Ishikawa (cell line): Measurements from ENCODE around the gene CACHD1.

Experiments
- CEBPB ChIP-seq: IDR thresholded peaks from 2 replicates; pipeline ENCODE4 v1.6.1; 2012
- CREB1 ChIP-seq: IDR thresholded peaks from 2 replicates; pipeline ENCODE4 v1.6.1; 2012; ENCODE audit warnings: low read depth
- EGR1 ChIP-seq: IDR thresholded peaks from 2 replicates; pipeline ENCODE4 v1.6.1; 2012
- EP300 ChIP-seq: IDR thresholded peaks from 2 replicates; pipeline ENCODE4 v1.6.1; 2012; ENCODE audit warnings: borderline replicate concordance
- FOXM1 ChIP-seq: IDR thresholded peaks from 2 replicates; pipeline ENCODE4 v1.6.1; 2012; ENCODE audit warnings: low read depth, borderline replicate concordance
- NFIC ChIP-seq: IDR thresholded peaks from 2 replicates; pipeline ENCODE4 v1.6.1; 2012
- RAD21 ChIP-seq: IDR thresholded peaks from 2 replicates; pipeline ENCODE4 v1.6.1; 2012; ENCODE audit warnings: low read depth
- REST ChIP-seq: IDR thresholded peaks from 2 replicates; pipeline ENCODE4 v1.6.1; 2012; ENCODE audit warnings: low read depth, mild to moderate bottlenecking
- TAF1 ChIP-seq: IDR thresholded peaks from 2 replicates; pipeline ENCODE4 v1.6.1; 2012; ENCODE audit warnings: low read depth, mild to moderate bottlenecking
- TCF12 ChIP-seq: IDR thresholded peaks from 2 replicates; pipeline ENCODE4 v1.6.1; 2012; ENCODE audit warnings: low read depth
- TEAD4 ChIP-seq: IDR thresholded peaks from 2 replicates; pipeline ENCODE4 v1.6.1; 2012
- USF1 ChIP-seq: IDR thresholded peaks from 2 replicates; pipeline ENCODE4 v1.6.1; 2012
- YY1 ChIP-seq: IDR thresholded peaks from 2 replicates; pipeline ENCODE4 v1.6.1; 2012; ENCODE audit warnings: low read depth
- ZBTB7A ChIP-seq: IDR thresholded peaks from 2 replicates; pipeline ENCODE4 v1.6.1; 2012; ENCODE audit warnings: low read depth
- TF ChIP-seq, protein P1 (sequence below): IDR thresholded peaks from 2 replicates; pipeline ENCODE4 v1.6.1; 2012

Gene CACHD1

DNA sequence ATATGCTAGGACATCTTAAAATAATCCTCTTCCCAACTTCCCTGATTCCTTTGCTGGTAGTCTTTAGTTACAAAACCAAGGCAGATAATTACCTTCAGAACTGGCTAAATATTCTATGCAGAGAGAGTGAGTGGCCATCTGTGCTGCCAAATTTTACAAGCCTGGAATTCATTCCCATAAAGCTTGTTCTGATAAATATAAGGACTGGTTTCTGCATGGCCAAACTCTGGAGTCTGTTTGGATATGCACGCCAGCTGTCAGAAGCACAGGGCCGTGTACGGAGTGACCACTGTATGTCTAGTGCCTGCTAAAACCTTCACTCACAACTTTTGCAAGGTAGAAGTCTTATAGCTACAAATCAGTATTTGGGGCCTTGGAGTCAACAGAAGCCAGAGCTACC lies 208.4 kb downstream of the CACHD1 start:
- TF ChIP-seq CREB1 (no peak), USF1 (no peak), EP300 (no peak), ZBTB7A (no peak)

DNA sequence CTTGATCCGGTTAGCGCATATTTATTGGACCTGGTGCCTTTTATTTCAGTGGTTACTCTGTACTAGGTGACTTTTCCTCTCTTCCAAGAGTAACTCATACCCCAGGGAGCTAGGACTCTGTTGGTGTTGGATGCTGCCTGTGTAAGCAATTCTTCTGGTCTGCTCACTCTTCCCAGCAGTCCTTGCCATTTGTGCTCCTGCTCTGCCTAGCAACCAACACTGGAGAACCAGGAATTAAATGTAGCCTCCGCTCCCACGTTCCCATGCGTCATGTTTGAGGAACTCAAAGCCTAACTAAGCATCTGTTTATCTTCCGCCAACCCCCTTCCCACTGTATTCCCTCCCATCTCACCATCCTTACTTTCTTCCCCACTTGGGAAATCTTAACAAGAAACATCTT lies 209.2 kb downstream of the CACHD1 start:
- TF ChIP-seq, protein P1, sequence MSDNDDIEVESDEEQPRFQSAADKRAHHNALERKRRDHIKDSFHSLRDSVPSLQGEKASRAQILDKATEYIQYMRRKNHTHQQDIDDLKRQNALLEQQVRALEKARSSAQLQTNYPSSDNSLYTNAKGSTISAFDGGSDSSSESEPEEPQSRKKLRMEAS, result no peak
- TF ChIP-seq EGR1, result no peak
- TF ChIP-seq ZBTB7A, result no peak
- no peak for TF ChIP-seq CREB1
- no peak for TF ChIP-seq EP300
- no peak for TF ChIP-seq TEAD4
- TF ChIP-seq FOXM1, result no peak
- TF ChIP-seq REST, result no peak
- no peak for TF ChIP-seq TAF1
- TF ChIP-seq TCF12, result no peak
- TF ChIP-seq NFIC, result no peak
- TF ChIP-seq USF1, result no peak
- TF ChIP-seq RAD21, result no peak
- TF ChIP-seq CEBPB, result no peak
- TF ChIP-seq YY1, result no peak

- TF ChIP-seq TAF1, result no peak
- no peak for TF ChIP-seq TCF12
- no peak for TF ChIP-seq CREB1
- no peak for TF ChIP-seq CEBPB
- TF ChIP-seq USF1, result no peak
- TF ChIP-seq RAD21, result no peak
- TF ChIP-seq NFIC, result no peak
- TF ChIP-seq EGR1, result no peak
- TF ChIP-seq, protein P1, result no peak
- TF ChIP-seq FOXM1, result no peak
- TF ChIP-seq YY1, result no peak
- TF ChIP-seq EP300, result no peak
- TF ChIP-seq TEAD4, result no peak
- TF ChIP-seq ZBTB7A, result no peak
- TF ChIP-seq REST, result no peak
These were observed 210.7 kb downstream of the CACHD1 start for GRCh38 chr1:64680599-64680998.

- TF ChIP-seq USF1 (no peak), TCF12 (no peak), CREB1 (no peak), EGR1 (no peak), NFIC (no peak), YY1 (no peak), TEAD4 (no peak), FOXM1 (no peak)
- TF ChIP-seq, protein P1, result no peak
These were observed 211.1 kb downstream of the CACHD1 start for GRCh38 chr1:64681043-64681442.

- no peak for TF ChIP-seq EGR1
- TF ChIP-seq USF1, result no peak
- TF ChIP-seq TAF1, result no peak
- TF ChIP-seq, protein P1, result no peak
- no peak for TF ChIP-seq ZBTB7A
- TF ChIP-seq NFIC, result no peak
- no peak for TF ChIP-seq REST
- TF ChIP-seq RAD21, result no peak
- TF ChIP-seq EP300, result no peak
- TF ChIP-seq FOXM1, result no peak
- no peak for TF ChIP-seq TEAD4
- no peak for TF ChIP-seq TCF12
- TF ChIP-seq YY1, result no peak
- TF ChIP-seq CEBPB, result no peak
- no peak for TF ChIP-seq CREB1
These were observed 213.5 kb downstream of the CACHD1 start for GRCh38 chr1:64683419-64683818.
